AG09309 (cell line): ENCODE results near the gene SMCHD1.
"Not testable (repeated sequence)": the region's sequence is repeated elsewhere in the genome, so short reads cannot be mapped to it uniquely, and the experiment has no call there.

Experiments
- DNase-seq: peaks from one replicate; pipeline ENCODE4 v3.0.0-alpha.2; 2010; ENCODE audit warnings: low read depth
- H3K4me3 ChIP-seq: 2 replicates; pipeline ENCODE4 v1.5.1; 2011; ENCODE audit warnings: mild to moderate bottlenecking, low read depth, low read length, moderate library complexity; ENCODE audit not compliant: control insufficient read depth
- CTCF ChIP-seq: IDR thresholded peaks from 2 replicates; pipeline ENCODE4 v1.5.1; 2011; ENCODE audit warnings: mild to moderate bottlenecking, low read depth, low read length, inconsistent platforms; ENCODE audit not compliant: insufficient read depth, control insufficient read depth; ENCODE audit errors: missing control alignments

The SMCHD1 gene

GRCh38 chr18:2729757-2730156 is 74.2 kb downstream of the SMCHD1 start:
- no peak for TF ChIP-seq CTCF
- no peak for DNase-seq
- no peak overlapping the region for H3K4me3 ChIP-seq

DNA sequence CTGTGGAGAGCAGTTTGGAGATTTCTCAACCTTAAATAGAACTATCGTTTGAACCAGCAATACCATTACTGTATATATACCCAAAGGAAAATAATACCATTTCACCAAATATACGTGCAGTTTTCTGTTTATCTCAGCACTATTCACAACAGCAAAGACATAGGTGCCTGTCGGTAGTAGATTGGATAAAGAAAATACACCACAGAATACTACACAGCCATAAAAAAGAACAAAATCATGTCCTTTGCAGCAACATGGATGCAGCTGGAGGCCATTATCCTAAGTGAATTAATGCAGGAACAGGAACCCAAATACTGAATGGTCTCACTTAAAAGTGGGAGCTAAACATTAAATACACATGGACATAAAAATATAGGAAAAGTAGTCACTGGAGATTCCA is 81.3 kb downstream of the SMCHD1 start:
- no peak overlapping the region for H3K4me3 ChIP-seq
- no peak for TF ChIP-seq CTCF
- DNase-seq, result no peak

GRCh38 chr18:2740082-2740481 is 84.6 kb downstream of the SMCHD1 start:
- not testable (repeated sequence) for DNase-seq, H3K4me3 ChIP-seq

DNA sequence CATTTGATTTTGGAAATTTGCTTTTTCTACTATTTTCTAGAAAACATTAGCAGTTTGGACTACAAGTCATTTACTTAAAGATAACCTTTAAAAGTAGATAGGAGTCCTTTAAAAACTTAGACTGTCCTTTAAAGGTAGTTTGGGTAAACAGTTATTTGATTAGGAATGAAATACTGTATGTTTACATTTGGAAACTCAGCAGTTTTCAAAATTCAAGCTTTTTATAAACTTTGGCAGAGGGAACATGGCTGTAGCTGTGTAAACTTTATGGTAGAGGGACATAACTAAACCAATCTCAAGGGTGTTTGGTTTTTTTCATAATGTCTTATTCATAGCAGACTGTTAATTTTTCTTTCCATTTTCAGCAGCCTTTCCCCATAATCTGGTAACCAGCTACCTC is 90.7 kb downstream of the SMCHD1 start:
- no peak for TF ChIP-seq CTCF
- no peak for DNase-seq
- H3K4me3 ChIP-seq, result no peak overlapping the region

- H3K4me3 ChIP-seq, result no peak overlapping the region
- no peak for TF ChIP-seq CTCF
- no peak for DNase-seq
Measured at GRCh38 chr18:2758309-2758708, 102.8 kb downstream of the SMCHD1 start.

DNA sequence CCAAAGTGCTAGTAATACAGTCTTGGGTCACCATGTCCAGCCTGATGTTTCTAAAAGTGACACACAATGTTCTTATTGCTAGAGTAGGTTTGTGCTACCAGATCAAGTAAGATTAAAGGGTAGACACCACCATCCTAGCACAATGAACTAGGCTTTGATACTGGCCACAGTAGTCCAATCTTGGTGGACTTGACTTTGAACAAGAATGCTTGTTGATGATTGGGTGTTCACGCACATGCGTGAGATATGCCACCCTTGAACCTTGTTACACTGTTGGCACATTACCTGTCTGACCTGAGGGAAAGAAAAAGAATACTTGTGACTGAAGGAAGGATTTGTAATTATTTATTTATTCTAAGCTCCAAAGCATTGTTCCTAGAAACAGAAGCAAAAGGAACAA is 119.1 kb downstream of the SMCHD1 start:
- TF ChIP-seq CTCF, result no peak
- no peak overlapping the region for H3K4me3 ChIP-seq
- DNase-seq, result no peak

DNA sequence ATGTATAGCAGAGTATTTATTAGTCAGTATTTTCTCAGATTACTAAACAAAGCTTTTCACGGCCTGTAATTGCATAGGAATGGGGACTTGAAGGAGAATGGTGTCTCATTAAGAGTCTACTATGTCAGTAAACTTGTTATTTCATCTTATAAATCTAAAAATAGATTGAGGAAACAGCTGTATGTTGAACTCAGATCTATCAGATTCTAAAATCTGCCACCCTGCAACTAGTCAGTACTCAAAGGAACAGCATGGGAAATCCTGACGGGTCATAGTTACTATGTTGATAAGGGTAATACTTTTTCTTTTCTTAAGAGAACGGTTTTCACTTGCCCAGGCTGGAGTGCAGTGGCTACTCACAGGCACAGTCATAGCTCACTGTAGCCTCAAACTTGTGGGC is 121.1 kb downstream of the SMCHD1 start:
- no peak overlapping the region for H3K4me3 ChIP-seq
- no peak for DNase-seq
- TF ChIP-seq CTCF, result no peak

GRCh38 chr18:2777241-2777640 is 121.7 kb downstream of the SMCHD1 start:
- H3K4me3 ChIP-seq, result no peak overlapping the region
- DNase-seq, result no peak
- TF ChIP-seq CTCF, result no peak
